ENCODE measurements around the gene TEX9. TPM values are rescaled to one million over a fixed set of nuclear protein-coding genes. Genes with fewer than 3 reads are reported as not detected.
"Not testable (repeated sequence)": the region's sequence is repeated elsewhere in the genome, so short reads cannot be mapped to it uniquely, and the experiment has no call there.

TEX9 gene
- total RNA-seq (1 to 10 TPM; 1.2 to 1.8 TPM), polyA plus RNA-seq (0.25 TPM)

GRCh38 chr15:56365075-56365711 is at the start of gene TEX9:
TSS of gene TEX9 (plus strand) at chr15:56365426. CDS start at chr15:56365451, 25 bp downstream.
- peak within 1 kb of the TSS; percentile 61 for H3K4me3 ChIP-seq (ENCODE audit: low read length)
- POLR2A ChIA-PET, result no interaction called here
- peaks cover 0 to 11% (median 7%) of the 10 kb centered on the region in 5 donors for H3K9me3 Mint-ChIP-seq
- H3K4me1 Mint-ChIP-seq, result peaks cover 15 to 18% (median 18%) of the 10 kb centered on the region in 3 donors
- peak within 1 kb of the TSS in 3 of 8 donors; percentile 3 to 30 (median 25) for H3K27ac Mint-ChIP-seq
- CTCF ChIA-PET, result no interaction called here
- H3K4me3 Mint-ChIP-seq, result peak within 1 kb of the TSS; percentile 77 to 92 (median 85)
- H3K36me3 Mint-ChIP-seq, result peaks cover 0 to 3% (median 2%) of the 10 kb centered on the region in 3 donors
- no peaks in the 10 kb centered on the region for H3K36me3 ChIP-seq (ENCODE audit: insufficient read depth, low read length)
- peaks cover 4% of the 10 kb centered on the region for H3K27me3 ChIP-seq (ENCODE audit: insufficient read depth, low read length, poor library complexity, severe bottlenecking)
- H3K27ac ChIP-seq (ENCODE audit: low read depth, low read length), result no peak within 1 kb of the TSS
- H3K9me3 ChIP-seq (ENCODE audit: low read length), result no peaks in the 10 kb centered on the region
- H3K4me1 ChIP-seq (ENCODE audit: insufficient read depth, low read length), result peaks cover 8% of the 10 kb centered on the region
- peak; percentile 7 to 74 (median 40) for DNase-seq
- H3K27me3 Mint-ChIP-seq, result peaks cover 31 to 63% of the 10 kb centered on the region in 2 donors

GRCh38 chr15:56316561-56316960 is 48.7 kb upstream of the TEX9 start:
- not testable (repeated sequence) for H3K4me3 Mint-ChIP-seq, DNase-seq

GRCh38 chr15:56320316-56320715 is 44.9 kb upstream of the TEX9 start:
- Histone ChIP-seq H3K27ac (ENCODE audit: low read depth, low read length) (no peak overlapping the region), H3K4me3 (ENCODE audit: low read length) (no peak overlapping the region), H3K9me3 (ENCODE audit: low read length) (no peaks in the 10 kb centered on the region), H3K36me3 (ENCODE audit: insufficient read depth, low read length) (no peaks in the 10 kb centered on the region), H3K4me1 (ENCODE audit: insufficient read depth, low read length) (no peaks in the 10 kb centered on the region), H3K27me3 (ENCODE audit: insufficient read depth, low read length, poor library complexity, severe bottlenecking) (no peaks in the 10 kb centered on the region)
- Mint-ChIP-seq H3K4me1 (no peaks in the 10 kb centered on the region), H3K36me3 (peaks cover 0 to 18% (median 4%) of the 10 kb centered on the region in 3 donors), H3K27ac (no peak overlapping the region), H3K9me3 (peaks cover 13 to 31% (median 21%) of the 10 kb centered on the region in 5 donors), H3K4me3 (no peak overlapping the region), H3K27me3 (peaks cover 5 to 30% of the 10 kb centered on the region in 2 donors)
- DNase-seq, result no peak
- ChIA-PET POLR2A (no interaction called here), CTCF (no interaction called here)

More at GRCh38 chr15:56316561-56316960, 48.7 kb upstream of the TEX9 start:
- H3K4me3 ChIP-seq (ENCODE audit: low read length); H3K4me1 Mint-ChIP-seq; H3K9me3 ChIP-seq (ENCODE audit: low read length); H3K36me3 ChIP-seq (ENCODE audit: insufficient read depth, low read length); H3K27ac Mint-ChIP-seq; H3K27me3 ChIP-seq (ENCODE audit: insufficient read depth, low read length, poor library complexity, severe bottlenecking); CTCF ChIA-PET; POLR2A ChIA-PET; H3K27ac ChIP-seq (ENCODE audit: low read depth, low read length); H3K4me1 ChIP-seq (ENCODE audit: insufficient read depth, low read length): not testable (repeated sequence)
- Mint-ChIP-seq H3K36me3 (peaks cover 0 to 18% (median 2%) of the 10 kb centered on the region in 3 donors), H3K9me3 (peaks cover 12 to 25% (median 20%) of the 10 kb centered on the region in 5 donors), H3K27me3 (peaks cover 0 to 11% of the 10 kb centered on the region in 2 donors)

- CTCF ChIA-PET, result no interaction called here
- Histone ChIP-seq H3K36me3 (ENCODE audit: insufficient read depth, low read length) (no peaks in the 10 kb centered on the region), H3K27ac (ENCODE audit: low read depth, low read length) (no peak overlapping the region), H3K9me3 (ENCODE audit: low read length) (no peaks in the 10 kb centered on the region), H3K4me1 (ENCODE audit: insufficient read depth, low read length) (no peaks in the 10 kb centered on the region), H3K27me3 (ENCODE audit: insufficient read depth, low read length, poor library complexity, severe bottlenecking) (no peaks in the 10 kb centered on the region), H3K4me3 (ENCODE audit: low read length) (no peak overlapping the region)
- Mint-ChIP-seq H3K36me3 (peaks cover 0 to 18% (median 4%) of the 10 kb centered on the region in 3 donors), H3K27ac (no peak overlapping the region), H3K4me1 (no peaks in the 10 kb centered on the region), H3K9me3 (peaks cover 13 to 31% (median 25%) of the 10 kb centered on the region in 5 donors), H3K27me3 (peaks cover 5 to 30% of the 10 kb centered on the region in 2 donors), H3K4me3 (no peak overlapping the region)
- DNase-seq, result no peak
- POLR2A ChIA-PET, result no interaction called here
These were observed 44.4 kb upstream of the TEX9 start for GRCh38 chr15:56320861-56321260.

GRCh38 chr15:56322444-56322843 is 42.8 kb upstream of the TEX9 start:
- no peaks in the 10 kb centered on the region for H3K27me3 ChIP-seq (ENCODE audit: insufficient read depth, low read length, poor library complexity, severe bottlenecking)
- no peaks in the 10 kb centered on the region for H3K9me3 ChIP-seq (ENCODE audit: low read length)
- Mint-ChIP-seq H3K27me3 (peaks cover 5 to 30% of the 10 kb centered on the region in 2 donors), H3K27ac (no peak overlapping the region), H3K9me3 (peaks cover 12 to 32% (median 29%) of the 10 kb centered on the region in 5 donors), H3K36me3 (peaks cover 0 to 14% (median 4%) of the 10 kb centered on the region in 3 donors), H3K4me1 (no peaks in the 10 kb centered on the region), H3K4me3 (no peak overlapping the region)
- H3K4me1 ChIP-seq (ENCODE audit: insufficient read depth, low read length), result no peaks in the 10 kb centered on the region
- H3K27ac ChIP-seq (ENCODE audit: low read depth, low read length), result no peak overlapping the region
- H3K4me3 ChIP-seq (ENCODE audit: low read length), result no peak overlapping the region
- POLR2A ChIA-PET, result no interaction called here
- no peak for DNase-seq
- CTCF ChIA-PET, result no interaction called here
- no peaks in the 10 kb centered on the region for H3K36me3 ChIP-seq (ENCODE audit: insufficient read depth, low read length)

GRCh38 chr15:56323435-56323834 is 41.8 kb upstream of the TEX9 start:
- Mint-ChIP-seq H3K27me3 (peaks cover 5 to 30% of the 10 kb centered on the region in 2 donors), H3K9me3 (peaks cover 10 to 24% (median 21%) of the 10 kb centered on the region in 5 donors), H3K36me3 (peaks cover 0 to 4% (median 2%) of the 10 kb centered on the region in 3 donors), H3K4me1 (no peaks in the 10 kb centered on the region), H3K27ac (no peak overlapping the region), H3K4me3 (no peak overlapping the region)
- Histone ChIP-seq H3K36me3 (ENCODE audit: insufficient read depth, low read length) (no peaks in the 10 kb centered on the region), H3K9me3 (ENCODE audit: low read length) (no peaks in the 10 kb centered on the region), H3K27me3 (ENCODE audit: insufficient read depth, low read length, poor library complexity, severe bottlenecking) (no peaks in the 10 kb centered on the region), H3K4me1 (ENCODE audit: insufficient read depth, low read length) (no peaks in the 10 kb centered on the region), H3K4me3 (ENCODE audit: low read length) (no peak overlapping the region), H3K27ac (ENCODE audit: low read depth, low read length) (no peak overlapping the region)
- POLR2A ChIA-PET, result no interaction called here
- CTCF ChIA-PET, result no interaction called here
- no peak for DNase-seq

GRCh38 chr15:56325186-56325585 is 40.0 kb upstream of the TEX9 start:
- Mint-ChIP-seq H3K4me3 (no peak overlapping the region), H3K4me1 (no peaks in the 10 kb centered on the region), H3K36me3 (peaks cover 0 to 2% (median 0%) of the 10 kb centered on the region in 3 donors), H3K9me3 (peaks cover 10 to 30% (median 25%) of the 10 kb centered on the region in 5 donors), H3K27me3 (peaks cover 7 to 30% of the 10 kb centered on the region in 2 donors), H3K27ac (no peak overlapping the region)
- H3K4me3 ChIP-seq (ENCODE audit: low read length), result no peak overlapping the region
- ChIA-PET CTCF (no interaction called here), POLR2A (no interaction called here)
- no peaks in the 10 kb centered on the region for H3K27me3 ChIP-seq (ENCODE audit: insufficient read depth, low read length, poor library complexity, severe bottlenecking)
- no peaks in the 10 kb centered on the region for H3K4me1 ChIP-seq (ENCODE audit: insufficient read depth, low read length)
- H3K9me3 ChIP-seq (ENCODE audit: low read length), result no peaks in the 10 kb centered on the region
- DNase-seq, result no peak
- H3K36me3 ChIP-seq (ENCODE audit: insufficient read depth, low read length), result no peaks in the 10 kb centered on the region
- no peak overlapping the region for H3K27ac ChIP-seq (ENCODE audit: low read depth, low read length)

- Mint-ChIP-seq H3K9me3 (peaks cover 24 to 45% (median 38%) of the 10 kb centered on the region in 5 donors), H3K4me1 (no peaks in the 10 kb centered on the region), H3K27me3 (peaks cover 3 to 6% of the 10 kb centered on the region in 2 donors), H3K27ac (no peak overlapping the region), H3K36me3 (peaks cover 0 to 4% (median 0%) of the 10 kb centered on the region in 3 donors), H3K4me3 (no peak overlapping the region)
- Histone ChIP-seq H3K36me3 (ENCODE audit: insufficient read depth, low read length) (no peaks in the 10 kb centered on the region), H3K9me3 (ENCODE audit: low read length) (no peaks in the 10 kb centered on the region), H3K27ac (ENCODE audit: low read depth, low read length) (no peak overlapping the region), H3K4me1 (ENCODE audit: insufficient read depth, low read length) (no peaks in the 10 kb centered on the region), H3K4me3 (ENCODE audit: low read length) (no peak overlapping the region), H3K27me3 (ENCODE audit: insufficient read depth, low read length, poor library complexity, severe bottlenecking) (no peaks in the 10 kb centered on the region)
- no peak for DNase-seq
- ChIA-PET CTCF (no interaction called here), POLR2A (no interaction called here)
These were observed 37.3 kb upstream of the TEX9 start for GRCh38 chr15:56327721-56328502.
